HG03039 (cell line): ENCODE measurements around the gene F10.

Source experiments
- ATAC-seq: cut with Tn5 transposase; IDR thresholded peaks from one replicate; pipeline ENCODE4 v1.9.1; 2021; ENCODE audit warnings: mild to moderate bottlenecking, moderate library complexity; ENCODE audit not compliant: unreplicated experiment

The F10 gene

GRCh38 chr13:113129921-113130750, 7.5 kb downstream of the F10 start:
- no peak for ATAC-seq

DNA sequence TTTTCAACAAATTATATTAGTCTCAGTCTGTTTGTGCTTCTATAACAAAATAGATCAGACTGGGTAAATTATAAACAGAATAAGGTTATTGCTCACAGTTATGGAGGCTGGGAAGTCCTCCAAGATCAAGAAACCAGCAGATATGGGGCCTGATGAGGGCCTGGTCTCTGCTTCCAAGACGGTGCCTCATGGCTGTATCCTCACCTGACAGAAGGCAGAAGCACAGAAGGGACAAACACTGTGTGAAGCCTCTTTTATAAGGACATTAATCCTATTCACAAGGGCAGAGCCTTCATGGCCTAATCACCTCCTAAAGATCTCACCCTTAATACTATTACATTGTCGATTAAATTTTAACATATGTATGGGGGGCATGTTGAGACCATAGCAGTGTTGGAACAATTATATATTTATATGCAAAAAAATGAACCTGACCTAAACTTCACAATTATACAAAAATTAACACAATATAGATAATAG, 12.7 kb downstream of the F10 start:
- no peak for ATAC-seq

DNA sequence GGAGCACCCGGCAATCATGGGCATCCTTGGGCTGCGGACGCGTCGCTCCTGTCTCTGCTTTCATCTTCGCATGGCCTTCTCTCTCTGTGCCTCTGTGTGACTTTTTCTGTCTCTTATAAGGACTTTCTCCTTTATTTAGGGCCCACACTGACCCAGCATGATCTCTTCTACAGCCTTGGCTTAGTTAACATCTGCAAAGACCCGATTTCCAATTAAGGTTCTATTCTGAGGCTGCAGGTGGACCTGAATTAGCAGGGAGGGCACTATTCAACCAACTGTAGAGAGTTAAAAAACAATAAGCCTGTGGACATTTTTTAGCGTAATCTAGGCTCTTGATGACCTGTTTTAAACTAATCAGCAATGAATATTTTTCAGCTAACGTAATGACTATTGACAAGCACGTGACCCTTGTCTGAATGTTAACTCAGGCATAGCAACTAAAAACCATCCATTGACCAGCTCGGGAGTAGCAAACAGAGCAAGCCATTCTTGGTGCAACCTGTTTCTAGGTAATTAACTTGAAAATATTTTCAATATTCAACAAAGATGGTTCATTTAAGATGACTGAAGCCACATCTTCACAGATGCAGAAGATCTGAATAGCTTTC, 15.2 kb downstream of the F10 start:
- ATAC-seq, result no peak

GRCh38 chr13:113138792-113139551, 16.4 kb downstream of the F10 start:
- no peak for ATAC-seq

DNA sequence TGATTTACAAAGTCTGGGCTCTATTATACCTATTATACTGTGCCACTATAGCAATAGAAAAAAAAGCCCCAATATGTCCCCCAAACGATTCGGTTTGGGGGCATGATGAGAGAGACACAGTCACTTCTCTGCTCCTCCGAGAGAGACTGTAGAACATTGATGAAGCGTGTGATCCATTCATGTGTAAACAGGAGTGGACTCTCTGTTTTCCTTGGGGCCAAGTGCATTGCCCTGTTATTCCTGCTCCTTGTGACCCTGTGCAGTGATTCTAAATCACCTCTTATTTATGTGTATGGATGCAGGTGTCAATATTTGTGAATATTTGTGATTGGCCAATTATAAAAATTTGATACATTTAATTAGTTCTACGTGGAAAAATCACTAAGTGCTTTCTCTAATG, 17.0 kb downstream of the F10 start:
- no peak for ATAC-seq

GRCh38 chr13:113140677-113141600, 18.3 kb downstream of the F10 start:
- ATAC-seq, result no peak

DNA sequence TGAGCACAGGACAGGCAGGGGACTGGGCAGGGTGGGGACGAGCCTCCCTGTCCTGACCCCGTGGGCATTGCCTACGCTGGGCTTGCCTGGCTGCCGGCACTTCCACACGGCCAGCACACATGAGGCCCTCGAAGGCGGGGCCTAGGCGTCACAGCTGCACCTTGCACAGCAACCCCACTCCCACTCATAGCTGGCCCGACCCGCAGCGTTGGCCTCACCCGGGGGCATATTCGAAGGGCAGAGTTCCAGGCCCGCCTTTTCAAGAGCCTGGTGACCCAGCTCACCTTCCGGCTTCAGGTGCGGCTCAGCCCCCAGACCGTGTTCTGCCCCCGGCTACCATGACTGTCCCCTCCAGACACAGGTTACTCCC, 19.0 kb downstream of the F10 start:
- ATAC-seq, result no peak

DNA sequence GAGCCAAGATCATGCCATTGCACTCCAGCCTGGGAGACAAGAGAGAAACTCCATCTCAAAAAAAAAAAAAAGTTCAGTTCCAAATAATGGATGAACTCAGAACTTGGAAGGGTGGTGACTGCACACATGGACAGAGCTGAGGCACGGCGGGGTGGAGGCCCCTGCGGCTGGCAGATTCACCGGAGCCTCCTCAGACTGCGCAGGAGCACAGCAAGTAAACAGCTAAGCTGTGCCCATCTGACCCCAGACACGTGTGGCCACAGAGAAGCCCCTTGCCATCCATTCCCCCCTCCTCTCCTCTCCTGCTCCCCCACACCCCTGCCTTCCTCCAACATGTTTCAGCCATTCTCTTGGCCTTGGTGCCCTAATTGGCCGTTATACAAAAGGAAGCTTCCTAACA, 20.3 kb downstream of the F10 start:
- no peak for ATAC-seq

- no peak for ATAC-seq
Measured at GRCh38 chr13:113143466-113144254, 21.1 kb downstream of the F10 start.

- no peak for ATAC-seq
Measured at GRCh38 chr13:113144255-113144629, 21.6 kb downstream of the F10 start.

GRCh38 chr13:113145496-113145895, 22.9 kb downstream of the F10 start:
- ATAC-seq, result no peak

- no peak for ATAC-seq
Measured at GRCh38 chr13:113145911-113146598, 23.5 kb downstream of the F10 start.

- ATAC-seq, result no peak
Measured at GRCh38 chr13:113146750-113147149, 24.2 kb downstream of the F10 start.

GRCh38 chr13:113147206-113147605, 24.6 kb downstream of the F10 start:
- no peak for ATAC-seq

DNA sequence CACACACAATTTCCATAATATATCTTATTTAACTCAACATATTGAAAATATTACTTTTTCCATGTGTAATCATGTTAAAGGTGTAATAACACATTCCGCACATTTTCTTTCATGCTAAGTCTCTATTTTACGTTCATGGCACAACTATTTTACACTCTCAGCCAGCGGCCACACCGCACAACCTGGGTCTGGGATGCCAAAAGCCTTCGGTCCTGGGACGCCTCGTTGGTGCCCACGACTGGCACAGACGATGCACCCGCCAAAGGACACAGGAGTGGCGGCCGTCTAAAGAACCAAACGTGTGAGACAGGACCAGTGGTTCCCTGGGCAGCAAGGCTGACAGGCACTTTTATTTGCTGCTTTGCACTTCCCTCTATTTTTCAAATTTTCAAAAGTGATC, 25.8 kb downstream of the F10 start:
- no peak for ATAC-seq

DNA sequence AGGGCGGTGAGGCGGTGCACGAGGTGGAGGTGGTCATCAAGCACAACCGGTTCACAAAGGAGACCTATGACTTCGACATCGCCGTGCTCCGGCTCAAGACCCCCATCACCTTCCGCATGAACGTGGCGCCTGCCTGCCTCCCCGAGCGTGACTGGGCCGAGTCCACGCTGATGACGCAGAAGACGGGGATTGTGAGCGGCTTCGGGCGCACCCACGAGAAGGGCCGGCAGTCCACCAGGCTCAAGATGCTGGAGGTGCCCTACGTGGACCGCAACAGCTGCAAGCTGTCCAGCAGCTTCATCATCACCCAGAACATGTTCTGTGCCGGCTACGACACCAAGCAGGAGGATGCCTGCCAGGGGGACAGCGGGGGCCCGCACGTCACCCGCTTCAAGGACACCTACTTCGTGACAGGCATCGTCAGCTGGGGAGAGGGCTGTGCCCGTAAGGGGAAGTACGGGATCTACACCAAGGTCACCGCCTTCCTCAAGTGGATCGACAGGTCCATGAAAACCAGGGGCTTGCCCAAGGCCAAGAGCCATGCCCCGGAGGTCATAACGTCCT, 26.4 kb downstream of the F10 start:
- no peak for ATAC-seq

- no peak for ATAC-seq
Measured at GRCh38 chr13:113149711-113150549, 27.3 kb downstream of the F10 start.
